Measurements from ENCODE around the gene PCSK9. TPM values are rescaled to one million over a fixed set of nuclear protein-coding genes. Genes with fewer than 3 reads are reported as not detected.

Gene PCSK9
- total RNA-seq, 4 donors from 2014 or later, result 0.25 to 1.2 (median 0.69) TPM

GRCh38 chr1:55041613-55042012, 2.3 kb downstream of the PCSK9 start:
- TF ChIP-seq CTCF (IDR thresholded peaks at IDR 0.05), result no peak
- TF ChIP-seq POLR2A (IDR thresholded peaks at IDR 0.05), result no peak
- DNase-seq (ENCODE audit: low spot score in 2 of 2), result no peak
- 67 to 84% methylated on average over 3 of the region's 3 CpGs for WGBS, 2 donors
- H3K4me3 ChIP-seq (ENCODE audit: low read depth, poor library complexity, severe bottlenecking), result no peak overlapping the region
- intact Hi-C loops (cut with DNase I; ENCODE audit: low total_unique reads), result no loop called here

- intact Hi-C loops (cut with DNase I; ENCODE audit: low total_unique reads), result no loop called here
- TF ChIP-seq CTCF (IDR thresholded peaks at IDR 0.05), result no peak
- no peak overlapping the region for H3K4me3 ChIP-seq (ENCODE audit: low read depth, poor library complexity, severe bottlenecking)
- WGBS, 2 donors, result 90 to 100% methylated on average over 2 of the region's 2 CpGs
- no peak for DNase-seq (ENCODE audit: low spot score in 2 of 2)
Measured at GRCh38 chr1:55043011-55043410, 3.7 kb downstream of the PCSK9 start.

- 96% methylated on average over 9 of the region's 9 CpGs for WGBS, 2 donors
- TF ChIP-seq POLR2A (IDR thresholded peaks at IDR 0.05) (no peak), CTCF (IDR thresholded peaks at IDR 0.05) (no peak)
- intact Hi-C loops (cut with DNase I; ENCODE audit: low total_unique reads), result no loop called here
- no peak for DNase-seq (ENCODE audit: low spot score in 2 of 2)
- no peak overlapping the region for H3K4me3 ChIP-seq (ENCODE audit: low read depth, poor library complexity, severe bottlenecking)
Measured at GRCh38 chr1:55043726-55044125, 4.4 kb downstream of the PCSK9 start.

GRCh38 chr1:55044617-55045397, 5.5 kb downstream of the PCSK9 start:
- no peak overlapping the region for H3K4me3 ChIP-seq (ENCODE audit: low read depth, poor library complexity, severe bottlenecking)
- intact Hi-C loops (cut with DNase I; ENCODE audit: low total_unique reads), result no loop called here
- DNase-seq (ENCODE audit: low spot score in 2 of 2), result no peak
- no peak for TF ChIP-seq CTCF (IDR thresholded peaks at IDR 0.05)
- TF ChIP-seq POLR2A (IDR thresholded peaks at IDR 0.05), result no peak
- WGBS, 2 donors, result 87 to 88% methylated on average over 15 of the region's 15 CpGs

GRCh38 chr1:55045430-55045829, 6.1 kb downstream of the PCSK9 start:
- DNase-seq (ENCODE audit: low spot score in 2 of 2), result no peak
- H3K4me3 ChIP-seq (ENCODE audit: low read depth, poor library complexity, severe bottlenecking), result no peak overlapping the region
- 95% methylated on average over 10 of the region's 10 CpGs for WGBS, 2 donors
- intact Hi-C loops (cut with DNase I; ENCODE audit: low total_unique reads), result no loop called here
- no peak for TF ChIP-seq POLR2A (IDR thresholded peaks at IDR 0.05)
- TF ChIP-seq CTCF (IDR thresholded peaks at IDR 0.05), result no peak

- no peak for DNase-seq (ENCODE audit: low spot score in 2 of 2)
- no peak overlapping the region for H3K4me3 ChIP-seq (ENCODE audit: low read depth, poor library complexity, severe bottlenecking)
- intact Hi-C loops (cut with DNase I; ENCODE audit: low total_unique reads), result no loop called here
- WGBS, 2 donors, result 82 to 86% methylated on average over 4 of the region's 4 CpGs
- TF ChIP-seq CTCF (IDR thresholded peaks at IDR 0.05) (no peak), POLR2A (IDR thresholded peaks at IDR 0.05) (no peak)
Measured at GRCh38 chr1:55046871-55047270, 7.5 kb downstream of the PCSK9 start.
